Tibial nerve (tissue), 4 donors: ENCODE data around the gene TRMT44.

Experiments
- EP300 ChIP-seq, 2 donors: sonication (generic); formaldehyde crosslinking; IDR thresholded peaks; one replicate each; pipeline ENCODE4 v1.6.1; 2017; ENCODE audit warnings: antibody characterized with exemption in 2 of 2, mild to moderate bottlenecking in 1 of 2
- POLR2A ChIP-seq, 2 donors: fragments of 450-650 bp; IDR thresholded peaks; one replicate each; pipeline ENCODE4 v1.6.1; 2017; ENCODE audit warnings: antibody characterized with exemption in 2 of 2, mild to moderate bottlenecking in 2 of 2, moderate library complexity in 2 of 2
- TF ChIP-seq, protein P1 (sequence below), 5 experiments: fragments of 200-600 bp in 3 of 5; fragments of 450-650 bp in 2 of 5; sonication (generic) in 3 of 5; IDR thresholded peaks; one replicate each; pipeline ENCODE4 v1.5.1; 2016 to 2019; ENCODE audit warnings: antibody characterized with exemption in 5 of 5, mild to moderate bottlenecking in 3 of 5, moderate library complexity in 2 of 5

DNA sequence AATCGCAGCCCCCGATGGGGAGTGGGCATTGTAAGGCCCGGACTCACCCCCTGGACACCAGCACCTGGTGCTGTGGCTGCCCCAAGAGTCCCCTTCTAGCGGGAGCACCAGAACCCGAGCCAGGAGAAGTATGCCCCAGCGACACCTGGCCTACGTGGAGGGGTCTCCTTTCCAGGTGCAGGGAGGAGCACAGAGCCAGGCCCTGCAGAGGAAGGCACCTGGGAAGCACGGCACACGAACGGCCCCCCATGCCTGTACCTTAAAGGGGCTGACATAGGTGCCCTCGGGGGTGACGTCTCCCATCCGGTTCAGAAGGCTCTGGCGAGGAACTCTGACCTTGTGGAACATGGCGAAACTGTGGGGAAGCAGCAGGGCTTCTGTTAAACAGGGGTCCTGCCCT is 41.3 kb upstream of the TRMT44 start:
- TF ChIP-seq, protein P1, sequence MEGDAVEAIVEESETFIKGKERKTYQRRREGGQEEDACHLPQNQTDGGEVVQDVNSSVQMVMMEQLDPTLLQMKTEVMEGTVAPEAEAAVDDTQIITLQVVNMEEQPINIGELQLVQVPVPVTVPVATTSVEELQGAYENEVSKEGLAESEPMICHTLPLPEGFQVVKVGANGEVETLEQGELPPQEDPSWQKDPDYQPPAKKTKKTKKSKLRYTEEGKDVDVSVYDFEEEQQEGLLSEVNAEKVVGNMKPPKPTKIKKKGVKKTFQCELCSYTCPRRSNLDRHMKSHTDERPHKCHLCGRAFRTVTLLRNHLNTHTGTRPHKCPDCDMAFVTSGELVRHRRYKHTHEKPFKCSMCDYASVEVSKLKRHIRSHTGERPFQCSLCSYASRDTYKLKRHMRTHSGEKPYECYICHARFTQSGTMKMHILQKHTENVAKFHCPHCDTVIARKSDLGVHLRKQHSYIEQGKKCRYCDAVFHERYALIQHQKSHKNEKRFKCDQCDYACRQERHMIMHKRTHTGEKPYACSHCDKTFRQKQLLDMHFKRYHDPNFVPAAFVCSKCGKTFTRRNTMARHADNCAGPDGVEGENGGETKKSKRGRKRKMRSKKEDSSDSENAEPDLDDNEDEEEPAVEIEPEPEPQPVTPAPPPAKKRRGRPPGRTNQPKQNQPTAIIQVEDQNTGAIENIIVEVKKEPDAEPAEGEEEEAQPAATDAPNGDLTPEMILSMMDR (IDR thresholded peaks at IDR 0.05), result no peak
- no peak for TF ChIP-seq POLR2A (IDR thresholded peaks at IDR 0.05)
- TF ChIP-seq EP300 (IDR thresholded peaks at IDR 0.05), result no peak
